Measurements from ENCODE around the gene SSX4. TPM values are rescaled to one million over a fixed set of nuclear protein-coding genes. Genes with fewer than 3 reads are reported as not detected.
"Not testable (repeated sequence)": the region's sequence is repeated elsewhere in the genome, so short reads cannot be mapped to it uniquely, and the experiment has no call there.

SSX4 gene
- not detected for total RNA-seq
- polyA plus RNA-seq = not detected
- not detected for total RNA-seq

GRCh38 chrX:48383239-48383638 is at the start of gene SSX4:
Gene SSX4, plus strand, starts transcription at chrX:48383539. Its CDS starts 515 bp downstream, at chrX:48384054.
- POLR2A ChIA-PET; H3K27me3 Mint-ChIP-seq; H3K9me3 ChIP-seq (ENCODE audit: control insufficient read depth in 2 of 3, low read length in 3 of 3); CTCF ChIA-PET; ATAC-seq; H3K27ac Mint-ChIP-seq; H3K4me1 Mint-ChIP-seq; H3K4me3 Mint-ChIP-seq; H3K36me3 ChIP-seq (ENCODE audit: control insufficient read depth in 2 of 3, insufficient read depth in 3 of 3, low read length in 3 of 3); H3K9me3 Mint-ChIP-seq; H3K27me3 ChIP-seq (ENCODE audit: control insufficient read depth in 2 of 2, insufficient read depth in 2 of 2, low read length in 2 of 2); H3K27ac ChIP-seq (ENCODE audit: low read depth, low read length); H3K4me1 ChIP-seq (ENCODE audit: control insufficient read depth in 2 of 2, insufficient read depth in 2 of 2, low read length in 2 of 2); intact Hi-C loops (cut with micrococcal nuclease); H3K36me3 Mint-ChIP-seq; H3K4me3 ChIP-seq (ENCODE audit: low read length); DNase-seq: not testable (repeated sequence)

GRCh38 chrX:48346059-48346458 is 37.3 kb upstream of the SSX4 start:
- H3K4me3 ChIP-seq (ENCODE audit: low read length); H3K9me3 ChIP-seq (ENCODE audit: control insufficient read depth in 2 of 3, low read length in 3 of 3); H3K27ac ChIP-seq (ENCODE audit: low read depth, low read length); H3K4me1 ChIP-seq (ENCODE audit: control insufficient read depth in 2 of 2, insufficient read depth in 2 of 2, low read length in 2 of 2); H3K27me3 Mint-ChIP-seq; H3K36me3 ChIP-seq (ENCODE audit: control insufficient read depth in 2 of 3, insufficient read depth in 3 of 3, low read length in 3 of 3); H3K9me3 Mint-ChIP-seq; H3K4me1 Mint-ChIP-seq; intact Hi-C loops (cut with micrococcal nuclease); CTCF ChIA-PET; H3K27me3 ChIP-seq (ENCODE audit: control insufficient read depth in 2 of 2, insufficient read depth in 2 of 2, low read length in 2 of 2); DNase-seq; ATAC-seq; POLR2A ChIA-PET; H3K4me3 Mint-ChIP-seq; H3K36me3 Mint-ChIP-seq; H3K27ac Mint-ChIP-seq: not testable (repeated sequence)

- not testable (repeated sequence) for H3K27ac Mint-ChIP-seq, H3K9me3 Mint-ChIP-seq, DNase-seq
Observed at GRCh38 chrX:48356315-48357094, 26.8 kb upstream of the SSX4 start, which contains the start of gene SSX3. Gene SSX3, minus strand, starts transcription at chrX:48356703. Its CDS starts 1,454 bp downstream, at chrX:48355249.

GRCh38 chrX:48357681-48358080 is 25.7 kb upstream of the SSX4 start:
- CTCF ChIA-PET = no interaction called here
- H3K4me3 ChIP-seq (ENCODE audit: low read length) = no peak overlapping the region

More at GRCh38 chrX:48356315-48357094, 26.8 kb upstream of the SSX4 start, which contains the start of gene SSX3:
- H3K27ac ChIP-seq (ENCODE audit: low read depth, low read length); H3K9me3 ChIP-seq (ENCODE audit: control insufficient read depth in 2 of 3, low read length in 3 of 3); CTCF ChIA-PET; POLR2A ChIA-PET; H3K36me3 Mint-ChIP-seq; H3K27me3 ChIP-seq (ENCODE audit: control insufficient read depth in 2 of 2, insufficient read depth in 2 of 2, low read length in 2 of 2); H3K4me1 ChIP-seq (ENCODE audit: control insufficient read depth in 2 of 2, insufficient read depth in 2 of 2, low read length in 2 of 2); H3K4me3 Mint-ChIP-seq; intact Hi-C loops (cut with micrococcal nuclease); H3K27me3 Mint-ChIP-seq; H3K4me3 ChIP-seq (ENCODE audit: low read length); H3K36me3 ChIP-seq (ENCODE audit: control insufficient read depth in 2 of 3, insufficient read depth in 3 of 3, low read length in 3 of 3); H3K4me1 Mint-ChIP-seq; ATAC-seq: not testable (repeated sequence)

GRCh38 chrX:48359281-48359680 is 24.1 kb upstream of the SSX4 start:
- H3K27me3 ChIP-seq (ENCODE audit: control insufficient read depth in 2 of 2, insufficient read depth in 2 of 2, low read length in 2 of 2); H3K4me1 ChIP-seq (ENCODE audit: control insufficient read depth in 2 of 2, insufficient read depth in 2 of 2, low read length in 2 of 2); H3K36me3 ChIP-seq (ENCODE audit: control insufficient read depth in 2 of 3, insufficient read depth in 3 of 3, low read length in 3 of 3); POLR2A ChIA-PET; ATAC-seq; H3K27me3 Mint-ChIP-seq; CTCF ChIA-PET; H3K4me1 Mint-ChIP-seq; H3K9me3 Mint-ChIP-seq; H3K27ac Mint-ChIP-seq; intact Hi-C loops (cut with micrococcal nuclease); DNase-seq; H3K36me3 Mint-ChIP-seq; H3K9me3 ChIP-seq (ENCODE audit: control insufficient read depth in 2 of 3, low read length in 3 of 3); H3K27ac ChIP-seq (ENCODE audit: low read depth, low read length); H3K4me3 Mint-ChIP-seq; H3K4me3 ChIP-seq (ENCODE audit: low read length): not testable (repeated sequence)

More at GRCh38 chrX:48357681-48358080, 25.7 kb upstream of the SSX4 start:
- no peak overlapping the region for H3K27ac Mint-ChIP-seq
- H3K9me3 ChIP-seq (ENCODE audit: control insufficient read depth in 2 of 3, low read length in 3 of 3) = no peaks in the 10 kb centered on the region
- peaks cover 0 to under 1% (median 0%) of the 10 kb centered on the region in 5 donors for H3K27me3 Mint-ChIP-seq
- H3K9me3 Mint-ChIP-seq = peaks cover 0 to 2% (median 0%) of the 10 kb centered on the region in 11 donors
- H3K27ac ChIP-seq (ENCODE audit: low read depth, low read length) = no peak overlapping the region
- ATAC-seq = no peak
- no peak for DNase-seq
- POLR2A ChIA-PET = no interaction called here
- H3K36me3 ChIP-seq (ENCODE audit: control insufficient read depth in 2 of 3, insufficient read depth in 3 of 3, low read length in 3 of 3) = no peaks in the 10 kb centered on the region
- H3K4me1 ChIP-seq (ENCODE audit: control insufficient read depth in 2 of 2, insufficient read depth in 2 of 2, low read length in 2 of 2) = no peaks in the 10 kb centered on the region
- intact Hi-C loops (cut with micrococcal nuclease) = no loop called here
- no peaks in the 10 kb centered on the region for H3K27me3 ChIP-seq (ENCODE audit: control insufficient read depth in 2 of 2, insufficient read depth in 2 of 2, low read length in 2 of 2)
- no peak overlapping the region for H3K4me3 Mint-ChIP-seq
- no peaks in the 10 kb centered on the region for H3K4me1 Mint-ChIP-seq
- H3K36me3 Mint-ChIP-seq = no peaks in the 10 kb centered on the region

- H3K9me3 Mint-ChIP-seq; H3K4me3 Mint-ChIP-seq; H3K27me3 ChIP-seq (ENCODE audit: control insufficient read depth in 2 of 2, insufficient read depth in 2 of 2, low read length in 2 of 2); H3K27ac ChIP-seq (ENCODE audit: low read depth, low read length); H3K4me1 Mint-ChIP-seq; H3K27me3 Mint-ChIP-seq; intact Hi-C loops (cut with micrococcal nuclease); H3K36me3 ChIP-seq (ENCODE audit: control insufficient read depth in 2 of 3, insufficient read depth in 3 of 3, low read length in 3 of 3); CTCF ChIA-PET; H3K9me3 ChIP-seq (ENCODE audit: control insufficient read depth in 2 of 3, low read length in 3 of 3); H3K36me3 Mint-ChIP-seq; H3K4me3 ChIP-seq (ENCODE audit: low read length); POLR2A ChIA-PET; H3K27ac Mint-ChIP-seq; H3K4me1 ChIP-seq (ENCODE audit: control insufficient read depth in 2 of 2, insufficient read depth in 2 of 2, low read length in 2 of 2); DNase-seq; ATAC-seq: not testable (repeated sequence)
Observed at GRCh38 chrX:48367717-48368408, 15.5 kb upstream of the SSX4 start.

GRCh38 chrX:48370408-48370807 is 12.9 kb upstream of the SSX4 start:
- H3K36me3 Mint-ChIP-seq; H3K27me3 Mint-ChIP-seq; POLR2A ChIA-PET; H3K9me3 ChIP-seq (ENCODE audit: control insufficient read depth in 2 of 3, low read length in 3 of 3); intact Hi-C loops (cut with micrococcal nuclease); H3K36me3 ChIP-seq (ENCODE audit: control insufficient read depth in 2 of 3, insufficient read depth in 3 of 3, low read length in 3 of 3); DNase-seq; H3K27me3 ChIP-seq (ENCODE audit: control insufficient read depth in 2 of 2, insufficient read depth in 2 of 2, low read length in 2 of 2); H3K9me3 Mint-ChIP-seq; H3K4me3 ChIP-seq (ENCODE audit: low read length); H3K4me1 ChIP-seq (ENCODE audit: control insufficient read depth in 2 of 2, insufficient read depth in 2 of 2, low read length in 2 of 2); ATAC-seq; CTCF ChIA-PET; H3K27ac Mint-ChIP-seq; H3K27ac ChIP-seq (ENCODE audit: low read depth, low read length); H3K4me1 Mint-ChIP-seq; H3K4me3 Mint-ChIP-seq: not testable (repeated sequence)
